K562 (cell line): ENCODE measurements around the gene RMC1.

Experiments used
- ATF3 ChIP-seq, 2 experiments: fragments of 450-650 bp in 1 of 2; sonication (generic) in 1 of 2; formaldehyde crosslinking in 1 of 2; IDR thresholded peaks in 1 of 2; conservative IDR thresholded peaks in 1 of 2; 2 replicates each; pipeline versions ENCODE4 v1.6.1 to v1.8.1; 2016 to 2023; ENCODE audit warnings: mild to moderate bottlenecking in 2 of 2, moderate library complexity in 2 of 2, inconsistent platforms in 1 of 2, missing genetic modification reagents in 1 of 2
- CHD4 ChIP-seq: fragments of 200-600 bp; sonication (generic); IDR thresholded peaks from 3 replicates; pipeline ENCODE4 v1.6.1; 2012; ENCODE audit warnings: low read depth, mild to moderate bottlenecking, mixed read lengths, low read length, inconsistent platforms; ENCODE audit not compliant: insufficient read depth, insufficient replicate concordance, poor library complexity, severe bottlenecking
- CTCF ChIP-seq, 3 experiments: IDR thresholded peaks in 2 of 3; conservative IDR thresholded peaks in 1 of 3; 2 replicates each; pipeline ENCODE4 v1.5.1; 2011 to 2012; ENCODE audit warnings: low read length in 3 of 3, mild to moderate bottlenecking in 3 of 3, control low read depth in 2 of 3, improper control_type of control experiment in 1 of 3, inconsistent platforms in 1 of 3, low read depth in 1 of 3, mixed read lengths in 1 of 3, moderate library complexity in 1 of 3; ENCODE audit not compliant: insufficient read depth in 2 of 3
- MIER1 ChIP-seq: fragments of 450-650 bp; IDR thresholded peaks from 2 replicates; pipeline ENCODE4 v1.6.1; 2016; ENCODE audit warnings: antibody characterized with exemption, mild to moderate bottlenecking, low read depth
- MXI1 ChIP-seq: IDR thresholded peaks from 2 replicates; pipeline ENCODE4 v1.6.1; 2011; ENCODE audit warnings: low read depth, mild to moderate bottlenecking, improper control_type of control experiment, low read length
- NONO ChIP-seq, 2 experiments: fragments of 200-400 bp in 1 of 2; fragments of 450-650 bp in 1 of 2; formaldehyde crosslinking in 1 of 2; IDR thresholded peaks; 2 replicates each; pipeline ENCODE4 v1.6.1; 2017; ENCODE audit warnings: low read depth in 2 of 2, mild to moderate bottlenecking in 2 of 2, moderate library complexity in 2 of 2, low read length in 1 of 2
- POLR2A ChIP-seq: fragments of 450-650 bp; conservative IDR thresholded peaks from 2 replicates; pipeline ENCODE4 v1.6.1; 2016
- POLR2AphosphoS5 ChIP-seq: IDR thresholded peaks from 2 replicates; pipeline ENCODE4 v1.6.1; 2011; ENCODE audit warnings: mild to moderate bottlenecking, low read depth, low read length, moderate library complexity; ENCODE audit not compliant: control insufficient read depth, insufficient read depth
- POLR3A ChIP-seq: IDR thresholded peaks from 2 replicates; pipeline ENCODE4 v1.6.1; 2011; ENCODE audit warnings: borderline replicate concordance, mild to moderate bottlenecking, moderate library complexity; ENCODE audit not compliant: insufficient read length, insufficient read depth; ENCODE audit errors: extremely low read depth
- PPARD ChIP-seq: fragments of 250-450 bp; sonication (Bioruptor Pico); IDR thresholded peaks from 2 replicates; pipeline ENCODE4 v1.8.0; 2022; ENCODE audit warnings: inconsistent platforms, mild to moderate bottlenecking, moderate library complexity
- SP1 ChIP-seq: sonication (generic); formaldehyde crosslinking; IDR thresholded peaks from 2 replicates; pipeline ENCODE4 v1.8.1; 2022; ENCODE audit warnings: mild to moderate bottlenecking, missing genetic modification reagents
- STAT5B ChIP-seq: fragments of 250-450 bp; sonication (Bioruptor Pico); IDR thresholded peaks from 2 replicates; pipeline ENCODE4 v1.8.0; 2021; ENCODE audit warnings: mild to moderate bottlenecking, inconsistent platforms
- TCF7L2 ChIP-seq: fragments of 150-350 bp; IDR thresholded peaks from 2 replicates; pipeline ENCODE4 v1.6.1; 2016; ENCODE audit warnings: low read depth, mild to moderate bottlenecking, low read length, moderate library complexity

- TF ChIP-seq SP1 (no peak), MXI1 (no peak), NONO (IDR thresholded peaks at IDR 0.05; ENCODE audit: low read depth in 2 of 2, low read length in 1 of 2) (no peak), CHD4 (no peak), CTCF (IDR thresholded peaks at IDR 0.05 in 2 of 3, conservative IDR thresholded peaks at IDR 0.05 in 1 of 3; ENCODE audit: insufficient read depth in 2 of 3, low read depth in 1 of 3, low read length in 3 of 3) (no peak), PPARD (no peak), POLR2AphosphoS5 (no peak), ATF3 (IDR thresholded peaks at IDR 0.05) (no peak), ATF3 (CRISPR knock-in tag; conservative IDR thresholded peaks at IDR 0.05) (no peak), POLR3A (no peak), TCF7L2 (no peak), MIER1 (no peak), POLR2A (no peak), STAT5B (CRISPR knock-in tag) (no peak)
Measured at GRCh38 chr18:23453680-23454058, 49.6 kb upstream of the RMC1 start.
